ENCODE results near the gene EMD. TPM values are rescaled to one million over a fixed set of nuclear protein-coding genes. Genes with fewer than 3 reads are reported as not detected.

Gene EMD
- 34.2 and 39.4 TPM in 2 replicates for total RNA-seq
- polyA plus RNA-seq: 61.0 and 65.7 TPM in 2 replicates

- H3K9me3 ChIP-seq (ENCODE audit: low read depth): no peaks in the 10 kb centered on the region
- 57% methylated on average over 42 of the region's 103 CpGs for WGBS (ENCODE audit: low lambda C conversion rate, missing lambda C conversion rate)
Observed at GRCh38 chrX:154378799-154379568, at the start of gene EMD. EMD (plus strand) TSS chrX:154379295; CDS start chrX:154379485, 190 bp downstream.

DNA sequence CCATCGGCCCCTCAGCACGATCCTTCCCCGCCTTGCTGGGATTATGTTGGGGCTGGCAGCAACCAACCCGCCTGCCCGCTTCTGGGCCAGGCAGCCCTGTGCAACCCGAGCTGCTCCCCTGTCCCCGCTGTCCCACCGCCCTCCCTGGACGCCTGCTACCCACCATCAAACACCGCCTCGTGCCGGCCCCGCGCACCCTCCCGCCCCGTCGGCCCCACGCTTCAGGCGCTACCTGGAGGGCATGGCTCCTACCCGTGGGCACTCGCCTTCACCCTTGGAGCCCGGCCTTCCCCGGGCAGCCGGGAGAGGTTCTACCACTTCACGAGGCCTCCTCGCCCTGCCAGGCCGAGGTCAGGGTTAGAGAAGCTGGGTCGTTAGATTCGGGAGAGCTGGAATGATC is 46.5 kb upstream of the EMD start:
- Histone ChIP-seq H3K4me3 (no peak overlapping the region), H3K27ac (no peak overlapping the region), H3K9me2 (replicated peaks; ENCODE audit: insufficient read depth) (no peaks in the 10 kb centered on the region), H3K36me3 (replicated peaks; ENCODE audit: insufficient read depth, low read depth) (no peaks in the 10 kb centered on the region), H2AFZ (no peak overlapping the region), H3K9me3 (ENCODE audit: low read depth) (no peaks in the 10 kb centered on the region), H3K27me3 (no peaks in the 10 kb centered on the region), H3K4me1 (ENCODE audit: insufficient read depth) (no peaks in the 10 kb centered on the region), H3K4me2 (no peak overlapping the region), H4K20me1 (ENCODE audit: insufficient read depth, poor library complexity, severe bottlenecking) (no peaks in the 10 kb centered on the region), H3K79me2 (no peaks in the 10 kb centered on the region)
- 93% methylated on average over 19 of the region's 29 CpGs for WGBS (ENCODE audit: low lambda C conversion rate, missing lambda C conversion rate)
- no peak for TF ChIP-seq EZH2phosphoT487 (IDR thresholded peaks at IDR 0.05; ENCODE audit: low read depth, severe bottlenecking, unreplicated experiment)
- TF ChIP-seq EZH2 (IDR thresholded peaks at IDR 0.05; ENCODE audit: borderline replicate concordance): no peak
- no peak for TF ChIP-seq CTCF (IDR thresholded peaks at IDR 0.05; ENCODE audit: poor library complexity)
- no peak for DNase-seq (ENCODE audit: low spot score)

More at GRCh38 chrX:154378799-154379568, at the start of gene EMD:
- no peaks in the 10 kb centered on the region for H3K36me3 ChIP-seq (replicated peaks; ENCODE audit: insufficient read depth, low read depth)
- peaks cover 5% of the 10 kb centered on the region for H4K20me1 ChIP-seq (ENCODE audit: insufficient read depth, poor library complexity, severe bottlenecking)
- H2AFZ ChIP-seq: no peak within 1 kb of the TSS
- peak; percentile 96 for DNase-seq (ENCODE audit: low spot score)
- peak within 1 kb of the TSS; percentile 66 for H3K4me3 ChIP-seq
- no peaks in the 10 kb centered on the region for H3K9me2 ChIP-seq (replicated peaks; ENCODE audit: insufficient read depth)
- peak within 1 kb of the TSS; percentile 85 for H3K4me2 ChIP-seq
- H3K4me1 ChIP-seq (ENCODE audit: insufficient read depth): peaks cover 9% of the 10 kb centered on the region
- peak within 1 kb of the TSS; percentile 99 for H3K27ac ChIP-seq
- no peaks in the 10 kb centered on the region for H3K27me3 ChIP-seq
- H3K79me2 ChIP-seq: peaks cover 16% of the 10 kb centered on the region
- TF ChIP-seq EZH2 (IDR thresholded peaks at IDR 0.05; ENCODE audit: borderline replicate concordance): no peak
- no peak for TF ChIP-seq CTCF (IDR thresholded peaks at IDR 0.05; ENCODE audit: poor library complexity)
- TF ChIP-seq EZH2phosphoT487 (IDR thresholded peaks at IDR 0.05; ENCODE audit: low read depth, severe bottlenecking, unreplicated experiment): no peak

- no peaks in the 10 kb centered on the region for H3K79me2 ChIP-seq
- no peak overlapping the region for H3K27ac ChIP-seq
- H3K4me2 ChIP-seq: no peak overlapping the region
- WGBS (ENCODE audit: low lambda C conversion rate, missing lambda C conversion rate): 80% methylated on average over 9 of the region's 9 CpGs
- no peaks in the 10 kb centered on the region for H4K20me1 ChIP-seq (ENCODE audit: insufficient read depth, poor library complexity, severe bottlenecking)
- H3K27me3 ChIP-seq: no peaks in the 10 kb centered on the region
- DNase-seq (ENCODE audit: low spot score): no peak
- no peak for TF ChIP-seq CTCF (IDR thresholded peaks at IDR 0.05; ENCODE audit: poor library complexity)
- no peak for TF ChIP-seq EZH2phosphoT487 (IDR thresholded peaks at IDR 0.05; ENCODE audit: low read depth, severe bottlenecking, unreplicated experiment)
- TF ChIP-seq EZH2 (IDR thresholded peaks at IDR 0.05; ENCODE audit: borderline replicate concordance): no peak
- H3K9me2 ChIP-seq (replicated peaks; ENCODE audit: insufficient read depth): no peaks in the 10 kb centered on the region
- no peaks in the 10 kb centered on the region for H3K4me1 ChIP-seq (ENCODE audit: insufficient read depth)
- H3K4me3 ChIP-seq: no peak overlapping the region
- H3K9me3 ChIP-seq (ENCODE audit: low read depth): no peaks in the 10 kb centered on the region
- no peaks in the 10 kb centered on the region for H3K36me3 ChIP-seq (replicated peaks; ENCODE audit: insufficient read depth, low read depth)
- no peak overlapping the region for H2AFZ ChIP-seq
Observed at GRCh38 chrX:154333116-154333515, 46.0 kb upstream of the EMD start.
